ENCODE measurements around the gene VSIR.

VSIR gene

GRCh38 chr10:71715860-71716259, 57.5 kb downstream of the VSIR start:
- no peak overlapping the region for H3K4me3 ChIP-seq (ENCODE audit: low read depth, low read length)

GRCh38 chr10:71715026-71715425, 58.3 kb downstream of the VSIR start:
- no peak overlapping the region for H3K4me3 ChIP-seq (ENCODE audit: low read depth, low read length)

- no peak overlapping the region for H3K4me3 ChIP-seq (ENCODE audit: low read depth, low read length)
These were observed 58.7 kb downstream of the VSIR start for GRCh38 chr10:71714592-71714991.

- H3K4me3 ChIP-seq (ENCODE audit: low read depth, low read length) = no peak overlapping the region
These were observed 59.3 kb downstream of the VSIR start for GRCh38 chr10:71714031-71714410.

- H3K4me3 ChIP-seq (ENCODE audit: low read depth, low read length) = no peak overlapping the region
These were observed 59.9 kb downstream of the VSIR start for GRCh38 chr10:71713135-71714030.

GRCh38 chr10:71712572-71713134, 60.7 kb downstream of the VSIR start:
- H3K4me3 ChIP-seq (ENCODE audit: low read depth, low read length) = no peak overlapping the region

GRCh38 chr10:71712170-71712569, 61.1 kb downstream of the VSIR start:
- no peak overlapping the region for H3K4me3 ChIP-seq (ENCODE audit: low read depth, low read length)

- no peak overlapping the region for H3K4me3 ChIP-seq (ENCODE audit: low read depth, low read length)
These were observed 62.2 kb downstream of the VSIR start for GRCh38 chr10:71711052-71711623.

GRCh38 chr10:71710519-71710918, 62.8 kb downstream of the VSIR start:
- H3K4me3 ChIP-seq (ENCODE audit: low read depth, low read length) = no peak overlapping the region

GRCh38 chr10:71708897-71709882, 64.1 kb downstream of the VSIR start:
- no peak overlapping the region for H3K4me3 ChIP-seq (ENCODE audit: low read depth, low read length)

GRCh38 chr10:71708301-71708703, 65.0 kb downstream of the VSIR start:
- no peak overlapping the region for H3K4me3 ChIP-seq (ENCODE audit: low read depth, low read length)

- no peak overlapping the region for H3K4me3 ChIP-seq (ENCODE audit: low read depth, low read length)
These were observed 66.0 kb downstream of the VSIR start for GRCh38 chr10:71707240-71707789.

GRCh38 chr10:71706216-71707121, 66.9 kb downstream of the VSIR start:
- no peak overlapping the region for H3K4me3 ChIP-seq (ENCODE audit: low read depth, low read length)

- no peak overlapping the region for H3K4me3 ChIP-seq (ENCODE audit: low read depth, low read length)
These were observed 67.7 kb downstream of the VSIR start for GRCh38 chr10:71705582-71705981.

- no peak overlapping the region for H3K4me3 ChIP-seq (ENCODE audit: low read depth, low read length)
These were observed 68.5 kb downstream of the VSIR start for GRCh38 chr10:71704816-71705215.

- no peak overlapping the region for H3K4me3 ChIP-seq (ENCODE audit: low read depth, low read length)
These were observed 69.7 kb downstream of the VSIR start for GRCh38 chr10:71703577-71703976.

GRCh38 chr10:71701496-71702132, 71.7 kb downstream of the VSIR start:
- H3K4me3 ChIP-seq (ENCODE audit: low read depth, low read length) = no peak overlapping the region

- no peak overlapping the region for H3K4me3 ChIP-seq (ENCODE audit: low read depth, low read length)
These were observed 72.5 kb downstream of the VSIR start for GRCh38 chr10:71700731-71701368.

GRCh38 chr10:71698737-71699136, 74.6 kb downstream of the VSIR start:
- H3K4me3 ChIP-seq (ENCODE audit: low read depth, low read length) = no peak overlapping the region

All from iPS-11a (cell line).